G401.6 (cell line): ENCODE measurements around the gene CCDC50.

ENCODE experiments used
- FAIRE-seq: peaks from 2 replicates; lab custom pipeline; 2012; peaks lifted over from hg19 to GRCh38; lab: Jason Lieb, UNC

Gene CCDC50

DNA sequence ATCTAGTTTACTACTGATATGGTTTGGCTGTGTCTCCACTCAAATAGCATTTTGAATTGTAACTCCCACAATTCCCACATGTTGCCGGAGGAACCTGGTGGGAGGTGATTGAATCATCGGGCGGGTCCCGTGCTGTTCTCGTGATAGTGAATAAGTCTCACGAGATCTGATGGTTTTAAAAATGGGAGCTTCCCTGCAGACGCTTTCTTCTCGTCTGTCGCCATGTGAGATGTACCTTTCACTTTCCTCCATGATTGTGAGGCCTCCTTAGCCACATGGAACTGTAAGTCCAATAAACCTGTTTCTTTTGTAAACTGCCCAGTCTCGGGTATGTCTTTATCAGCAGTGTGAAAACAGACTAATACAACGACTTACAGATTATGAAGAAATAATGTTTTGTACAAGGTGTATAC lies 96.1 kb downstream of the CCDC50 start:
- no peak for FAIRE-seq

GRCh38 chr3:191426311-191426710 lies 97.1 kb downstream of the CCDC50 start:
- FAIRE-seq = no peak

GRCh38 chr3:191428177-191428576 lies 99.0 kb downstream of the CCDC50 start:
- FAIRE-seq = peak; percentile 66

- FAIRE-seq = no peak
These were observed 100.9 kb downstream of the CCDC50 start for GRCh38 chr3:191430103-191430502.

- FAIRE-seq = no peak
These were observed 102.1 kb downstream of the CCDC50 start for GRCh38 chr3:191431160-191431822.

DNA sequence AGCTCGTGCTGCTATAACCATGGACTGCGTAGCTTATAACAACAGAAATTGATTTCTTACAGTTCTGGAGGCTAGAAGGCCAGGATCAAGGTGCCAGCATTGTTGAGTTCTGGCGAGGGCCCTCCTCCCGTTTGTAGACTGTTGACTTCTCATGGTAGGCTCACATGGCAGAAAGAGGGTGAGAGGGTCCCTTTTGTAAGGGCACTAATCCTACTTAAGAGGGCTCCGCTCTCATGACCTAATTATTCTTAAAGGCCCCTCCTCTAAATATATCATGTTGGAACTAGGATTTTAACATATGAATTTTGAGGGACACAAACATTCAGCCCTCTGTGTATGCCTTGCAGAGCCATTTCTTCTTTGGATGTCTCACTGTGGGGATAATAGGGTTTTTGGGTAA lies 103.0 kb downstream of the CCDC50 start:
- no peak for FAIRE-seq

DNA sequence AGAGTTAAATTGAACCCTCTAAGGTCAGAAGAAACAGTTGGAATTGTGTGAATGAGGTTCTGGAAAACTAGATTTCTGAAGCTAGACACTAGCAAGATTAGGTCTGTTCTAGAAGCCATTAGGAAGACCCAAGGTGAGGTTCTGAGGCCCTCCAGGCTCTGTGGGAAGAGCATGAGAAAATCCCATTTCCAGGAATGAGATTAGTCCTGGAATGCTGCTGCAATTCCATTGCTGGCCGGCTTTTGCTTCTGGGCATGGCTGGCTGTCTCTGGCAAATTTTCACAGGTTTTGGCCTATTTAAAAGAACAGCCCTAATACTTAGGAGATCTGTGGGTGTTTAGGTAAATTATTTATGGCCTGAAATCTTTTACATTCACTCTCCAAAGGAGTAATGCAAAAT lies 104.8 kb downstream of the CCDC50 start:
- FAIRE-seq = no peak

DNA sequence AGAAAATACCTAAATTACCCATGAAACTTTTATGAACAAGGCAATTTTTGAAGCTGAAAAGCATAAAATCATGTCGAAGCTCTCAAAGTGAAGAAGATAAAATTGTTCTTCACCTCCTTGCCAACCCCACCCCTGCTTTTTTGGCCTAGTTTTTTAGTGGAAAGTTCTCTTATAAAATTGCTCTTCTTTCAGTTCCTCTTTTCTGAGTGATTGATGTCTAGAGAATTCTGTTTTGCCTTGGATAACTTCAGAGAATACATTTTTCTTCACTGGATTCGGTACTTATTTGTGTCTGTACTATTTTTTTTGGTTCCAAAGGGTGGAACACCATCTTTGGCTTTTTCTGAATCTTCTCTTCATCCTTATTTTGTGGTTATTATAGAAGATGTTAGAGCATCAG lies 106.8 kb downstream of the CCDC50 start:
- FAIRE-seq = no peak

DNA sequence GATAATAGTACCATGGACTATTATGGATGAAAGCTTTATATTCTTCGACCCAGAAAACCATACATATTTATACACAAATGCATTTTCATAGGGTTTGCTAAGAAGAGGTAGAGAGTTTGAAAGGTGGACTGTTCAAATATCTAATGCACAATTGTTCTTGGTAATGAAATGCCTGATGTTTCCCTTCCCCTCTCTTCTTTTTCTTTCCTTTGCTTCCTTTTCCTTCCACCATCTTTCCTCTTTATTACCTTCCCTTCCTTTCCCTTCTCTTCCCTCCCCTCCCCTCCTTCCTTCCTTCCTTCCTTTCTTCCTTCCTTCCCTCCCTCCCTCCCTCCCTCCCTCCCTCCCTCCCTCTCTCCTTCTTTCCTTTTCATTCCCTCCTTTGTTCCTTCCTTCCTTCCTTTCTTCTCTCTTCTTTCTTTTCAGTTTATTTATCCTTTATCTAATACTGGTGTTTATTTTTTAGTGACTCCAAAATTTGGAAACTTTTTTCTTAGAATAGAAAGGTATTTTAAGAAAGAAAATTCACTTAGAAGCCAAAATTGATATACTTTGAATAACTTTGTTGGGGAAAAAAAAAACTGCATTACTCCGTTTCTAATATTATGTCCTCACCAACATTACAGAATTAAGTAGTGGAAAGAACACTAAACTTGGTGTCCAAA lies 109.1 kb downstream of the CCDC50 start:
- no peak for FAIRE-seq

GRCh38 chr3:191440532-191440931 lies 111.3 kb downstream of the CCDC50 start:
- no peak for FAIRE-seq

- no peak for FAIRE-seq
These were observed 112.5 kb downstream of the CCDC50 start for GRCh38 chr3:191441687-191442086.

DNA sequence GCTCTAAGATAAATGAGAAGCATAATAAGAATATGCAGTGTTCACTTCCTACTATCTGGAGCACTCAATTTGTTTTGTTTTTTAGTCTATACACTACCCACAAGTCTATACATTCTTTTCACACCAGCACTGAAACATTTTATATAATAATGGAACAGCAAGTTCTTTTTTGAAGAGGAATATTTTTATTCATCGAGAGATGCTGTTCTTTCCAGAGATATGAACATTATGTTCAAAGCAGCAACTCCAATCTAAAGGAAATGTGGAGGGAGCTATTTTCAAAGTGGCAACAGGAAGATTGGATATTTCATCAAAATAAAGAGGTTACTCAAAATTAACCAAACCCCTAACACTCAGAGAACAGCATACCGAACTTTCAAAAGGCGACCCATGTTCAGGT lies 115.4 kb downstream of the CCDC50 start:
- no peak for FAIRE-seq
